C4-2B (cell line): Measurements from ENCODE around the gene WIF1.

Experiments used
- H3K27ac ChIP-seq: fragments of 450-650 bp; 2 replicates; pipeline ENCODE4 v1.5.1; 2017
- CTCF ChIP-seq: fragments of 450-650 bp; conservative IDR thresholded peaks from 2 replicates; pipeline ENCODE4 v1.5.1; 2017; ENCODE audit warnings: mild to moderate bottlenecking
- ZFX ChIP-seq: fragments of 450-650 bp; IDR thresholded peaks from 2 replicates; pipeline ENCODE4 v1.6.1; 2017

WIF1 gene, protein sequence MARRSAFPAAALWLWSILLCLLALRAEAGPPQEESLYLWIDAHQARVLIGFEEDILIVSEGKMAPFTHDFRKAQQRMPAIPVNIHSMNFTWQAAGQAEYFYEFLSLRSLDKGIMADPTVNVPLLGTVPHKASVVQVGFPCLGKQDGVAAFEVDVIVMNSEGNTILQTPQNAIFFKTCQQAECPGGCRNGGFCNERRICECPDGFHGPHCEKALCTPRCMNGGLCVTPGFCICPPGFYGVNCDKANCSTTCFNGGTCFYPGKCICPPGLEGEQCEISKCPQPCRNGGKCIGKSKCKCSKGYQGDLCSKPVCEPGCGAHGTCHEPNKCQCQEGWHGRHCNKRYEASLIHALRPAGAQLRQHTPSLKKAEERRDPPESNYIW

GRCh38 chr12:65121049-65121955, at the start of gene WIF1:
WIF1 (minus strand) TSS chr12:65121305; CDS start chr12:65121191, 114 bp downstream.
- TF ChIP-seq ZFX, result no peak
- TF ChIP-seq CTCF, result peak; percentile 35
- no peak within 1 kb of the TSS for H3K27ac ChIP-seq

DNA sequence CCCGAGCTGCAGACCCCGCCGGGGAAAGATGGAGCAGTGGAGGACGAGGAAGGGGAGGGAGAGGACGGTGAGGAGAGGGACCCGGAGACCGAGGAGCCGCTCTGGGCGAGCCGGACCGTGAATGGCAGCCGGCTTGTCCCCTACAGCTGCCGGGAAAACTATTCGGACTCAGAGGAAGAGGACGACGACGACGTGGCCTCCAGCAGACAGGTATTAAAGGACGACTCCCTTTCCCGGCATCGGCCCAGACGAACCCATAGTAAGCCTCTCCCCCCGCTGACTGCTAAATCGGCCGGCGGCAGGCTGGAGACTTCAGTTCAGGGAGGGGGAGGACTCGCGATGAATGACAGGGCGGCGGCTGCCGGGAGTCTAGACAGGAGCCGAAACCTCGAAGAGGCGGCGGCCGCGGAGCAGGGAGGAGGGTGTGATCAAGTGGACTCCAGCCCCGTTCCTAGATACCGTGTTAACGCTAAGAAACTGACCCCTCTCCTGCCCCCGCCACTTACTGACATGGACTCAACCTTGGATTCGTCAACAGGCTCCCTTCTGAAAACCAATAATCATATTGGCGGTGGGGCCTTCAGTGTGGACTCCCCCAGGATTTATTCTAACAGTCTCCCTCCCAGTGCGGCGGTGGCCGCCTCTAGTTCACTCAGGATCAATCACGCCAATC, 49.2 kb upstream of the WIF1 start:
- TF ChIP-seq ZFX (no peak), CTCF (no peak)
- peak overlapping the region; percentile 92 for H3K27ac ChIP-seq

- peak within 1 kb of the TSS; percentile 92 for H3K27ac ChIP-seq
- TF ChIP-seq CTCF (no peak; the same call in 1 of the 2 replicates), ZFX (peak; percentile 75)
Observed at GRCh38 chr12:65169320-65170208, 48.5 kb upstream of the WIF1 start, which contains the start of gene LEMD3. LEMD3 (plus strand) TSS chr12:65169583; CDS start chr12:65169597, 14 bp downstream.

DNA sequence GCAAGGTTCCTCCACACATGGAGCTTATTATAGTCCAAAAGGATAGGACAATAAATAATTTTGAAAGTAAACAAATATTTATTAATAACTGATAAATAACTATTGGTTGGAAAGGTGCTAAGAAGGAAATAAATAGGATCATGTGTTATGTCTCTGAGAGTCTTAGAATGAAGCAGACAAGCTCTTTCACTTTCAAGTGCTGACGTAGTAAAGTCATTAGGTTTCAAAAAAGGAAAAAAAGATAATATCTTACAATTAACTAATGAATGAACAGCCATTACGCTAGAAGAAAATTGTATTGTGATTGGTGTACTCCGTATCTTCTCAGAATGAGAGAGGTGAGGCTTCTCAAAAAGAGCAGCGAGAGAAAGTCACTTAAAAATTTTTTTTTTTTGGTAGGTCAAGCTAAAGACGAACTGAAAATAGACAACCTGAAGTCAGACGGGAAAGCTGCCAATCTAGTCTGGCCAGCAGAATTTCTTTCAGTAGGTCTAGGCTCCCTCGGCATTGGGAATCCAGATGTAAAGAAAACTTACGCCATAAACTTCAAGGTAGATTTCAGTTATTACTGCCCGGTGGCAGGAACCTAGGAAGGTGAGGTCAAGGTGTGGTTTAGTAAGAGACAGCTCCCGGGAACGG, 47.7 kb upstream of the WIF1 start:
- no peak for TF ChIP-seq ZFX
- TF ChIP-seq CTCF, result no peak
- H3K27ac ChIP-seq, result peak overlapping the region; percentile 92

GRCh38 chr12:65164774-65165173, 43.7 kb upstream of the WIF1 start:
- TF ChIP-seq ZFX (no peak), CTCF (no peak)
- no peak overlapping the region for H3K27ac ChIP-seq

DNA sequence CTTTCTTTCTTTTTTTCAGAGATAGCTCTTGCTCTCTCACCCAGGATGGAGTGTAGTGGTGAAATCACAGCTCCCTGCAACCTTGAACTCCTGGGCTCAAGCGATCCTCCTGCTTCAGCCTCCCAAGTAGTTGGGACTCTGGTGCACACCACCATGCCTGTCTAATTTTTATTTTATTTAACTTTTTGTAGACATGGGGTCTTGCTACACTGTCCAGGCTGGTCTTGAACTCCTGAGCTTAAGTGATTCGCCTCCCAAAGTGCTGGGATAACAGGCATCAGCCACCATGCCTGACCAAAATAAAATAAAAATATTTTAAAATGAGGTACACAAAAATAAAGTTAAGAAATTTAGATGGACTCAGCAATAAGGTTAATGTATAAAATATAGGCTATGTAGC, 43.1 kb upstream of the WIF1 start:
- no peak overlapping the region for H3K27ac ChIP-seq
- TF ChIP-seq ZFX (no peak), CTCF (no peak)
